B cell (primary cell): ENCODE measurements around the gene RAB3IL1. TPM values are rescaled to one million over a fixed set of nuclear protein-coding genes. Genes with fewer than 3 reads are reported as not detected.

Source experiments
- ATAC-seq: fragments of 200-7000 bp; cut with Tn5 transposase; one replicate; pipeline ENCODE4 v1.10.0; 2021; ENCODE audit warnings: low read depth, mild to moderate bottlenecking, moderate number of reproducible peaks, moderate library complexity
- CTCF ChIA-PET: fragments of 350-600 bp; sonication (Branson Sonifier 250); formaldehyde crosslinking; loops from one replicate; lab custom pipeline; 2021; ENCODE audit warnings: antibody characterized with exemption, inconsistent platforms; lab: Charles Lee
- POLR2A ChIA-PET: fragments of 350-600 bp; sonication (Branson Sonifier 250); formaldehyde crosslinking; loops from one replicate; lab custom pipeline; 2021; ENCODE audit warnings: antibody characterized with exemption; lab: Charles Lee
- DNase-seq: peaks from one replicate; pipeline ENCODE4 v3.0.0; 2013
- H2AFZ ChIP-seq: 2 replicates; pipeline ENCODE4 v1.6.1; 2012; ENCODE audit warnings: mild to moderate bottlenecking, low read depth, low read length; ENCODE audit not compliant: insufficient read depth, poor library complexity, severe bottlenecking
- H3K27ac ChIP-seq, 2 donors: 1 replicate in 1 of 2; 2 replicates in 1 of 2; pipeline ENCODE4 v1.5.1; 2012 to 2013; ENCODE audit warnings: low read length in 2 of 2, mild to moderate bottlenecking in 2 of 2, moderate library complexity in 1 of 2
- H3K27me3 ChIP-seq, 4 experiments: fragments of 200-600 bp in 1 of 4; sonication (generic) in 1 of 4; replicated peaks in 1 of 4; 1 replicate in 2 of 4; 2 replicates in 2 of 4; pipeline versions ENCODE4 v1.6.1 to v1.7.0; 2013 to 2016; ENCODE audit warnings: low read length in 3 of 4, mild to moderate bottlenecking in 2 of 4, mixed read lengths in 1 of 4, moderate library complexity in 1 of 4; ENCODE audit not compliant: insufficient read depth in 4 of 4, control insufficient read depth in 3 of 4; ENCODE audit errors: control extremely low read depth in 1 of 4
- H3K36me3 ChIP-seq, 2 experiments: replicated peaks in 1 of 2; 1 replicate in 1 of 2; 2 replicates in 1 of 2; pipeline versions ENCODE4 v1.6.1 to v1.7.1; 2013; ENCODE audit warnings: low read length in 1 of 2; ENCODE audit not compliant: insufficient read depth in 2 of 2, control insufficient read depth in 1 of 2; ENCODE audit errors: control extremely low read depth in 1 of 2, extremely low read depth in 1 of 2
- H3K4me1 ChIP-seq, 2 donors: fragments of 200-600 bp in 1 of 2; sonication (generic) in 1 of 2; 1 replicate in 1 of 2; 2 replicates in 1 of 2; pipeline versions ENCODE4 v1.5.1 to v1.6.1; 2013 to 2017; ENCODE audit warnings: low read length in 2 of 2; ENCODE audit not compliant: control insufficient read depth in 2 of 2, insufficient read depth in 2 of 2
- H3K4me2 ChIP-seq: replicated peaks from 2 replicates; pipeline ENCODE3; 2012; ENCODE audit warnings: mild to moderate bottlenecking, low read depth, low read length; ENCODE audit not compliant: poor library complexity, severe bottlenecking
- H3K4me3 ChIP-seq, 5 experiments: fragments of 200-600 bp in 1 of 5; sonication (generic) in 1 of 5; 1 replicate in 3 of 5; 2 replicates in 2 of 5; pipeline versions ENCODE4 v1.5.1 to v1.7.0; 2011 to 2016; ENCODE audit warnings: low read length in 4 of 5, mild to moderate bottlenecking in 4 of 5, low read depth in 2 of 5, control low read depth in 1 of 5, moderate library complexity in 1 of 5; ENCODE audit not compliant: insufficient read depth in 1 of 5; ENCODE audit errors: control extremely low read depth in 1 of 5, extremely low read depth in 1 of 5
- H3K79me2 ChIP-seq: fragments of 200-600 bp; sonication (generic); one replicate; pipeline ENCODE4 v1.6.0; 2016; ENCODE audit warnings: low read length; ENCODE audit not compliant: control insufficient read depth, insufficient read depth
- H3K9ac ChIP-seq: fragments of 200-600 bp; sonication (generic); 2 replicates; pipeline ENCODE4 v1.6.1; 2017; ENCODE audit warnings: mild to moderate bottlenecking, low read length, moderate library complexity
- H3K9me3 ChIP-seq, 3 donors: one replicate each; pipeline versions ENCODE4 v1.6.1 to v1.7.1; 2013; ENCODE audit warnings: low read length in 2 of 3; ENCODE audit not compliant: control insufficient read depth in 2 of 3, insufficient read depth in 1 of 3; ENCODE audit errors: control extremely low read depth in 1 of 3
- H4K20me1 ChIP-seq: 2 replicates; pipeline ENCODE4 v1.6.0; 2012; ENCODE audit warnings: mild to moderate bottlenecking, low read length; ENCODE audit not compliant: insufficient read depth, control insufficient read depth, poor library complexity, severe bottlenecking
- H3K27ac Mint-ChIP-seq: one replicate; pipeline ENCODE4 v1.8.0; 2021; ENCODE audit warnings: mixed read lengths
- H3K27me3 Mint-ChIP-seq: one replicate; pipeline ENCODE4 v1.8.0; 2021; ENCODE audit warnings: mixed read lengths
- H3K4me1 Mint-ChIP-seq: one replicate; pipeline ENCODE4 v1.8.0; 2021; ENCODE audit warnings: mixed read lengths
- H3K4me3 Mint-ChIP-seq: one replicate; pipeline ENCODE4 v1.8.0; 2021; ENCODE audit warnings: mixed read lengths
- H3K9me3 Mint-ChIP-seq: one replicate; pipeline ENCODE4 v1.8.0; 2022; ENCODE audit warnings: mixed read lengths; ENCODE audit not compliant: insufficient read depth
- EZH2 ChIP-seq: IDR thresholded peaks from 2 replicates; pipeline ENCODE4 v1.6.1; 2012; ENCODE audit warnings: borderline replicate concordance, low read depth, mild to moderate bottlenecking, moderate library complexity, low read length; ENCODE audit not compliant: insufficient read depth, poor library complexity, severe bottlenecking
- WGBS: methylation state at CpG from one replicate; pipeline ENCODE4 v1.1.5; 2013; ENCODE audit warnings: missing lambda C conversion rate; ENCODE audit not compliant: insufficient coverage; 5-methylcytosine and 5-hydroxymethylcytosine counted together
- intact Hi-C: fragments of 100-400 bp; cut with micrococcal nuclease; formaldehyde crosslinking; loops from one replicate; pipeline ENCODE4 v1.10.0; 2022
- polyA plus RNA-seq: library from polyadenylated mRNA; depleted of rRNA; stranded (reverse); fragments of >200 nt; gene quantifications from 2 replicates; pipeline ENCODE4 v1.2.3, GENCODE V29; 2012
- total RNA-seq, 2 donors: library from RNA; stranded (reverse); fragments of 120-200 nt in 1 of 2; gene quantifications; 1 replicate in 1 of 2; 2 replicates in 1 of 2; pipeline versions ENCODE4 v1.2.3 to v1.2.4, GENCODE V29; 2013 to 2022
- TF ChIP-seq, protein P1 (sequence below): fragments of 200-600 bp; IDR thresholded peaks from one replicate; pipeline ENCODE4 v1.8.0; 2022; ENCODE audit warnings: antibody characterized with exemption, mild to moderate bottlenecking

The RAB3IL1 gene
- total and polyA plus RNA-seq, 2 donors (not counting 1 experiment from before 2014, with no cell fraction given) = 0.27 TPM; not detected in 1

DNA sequence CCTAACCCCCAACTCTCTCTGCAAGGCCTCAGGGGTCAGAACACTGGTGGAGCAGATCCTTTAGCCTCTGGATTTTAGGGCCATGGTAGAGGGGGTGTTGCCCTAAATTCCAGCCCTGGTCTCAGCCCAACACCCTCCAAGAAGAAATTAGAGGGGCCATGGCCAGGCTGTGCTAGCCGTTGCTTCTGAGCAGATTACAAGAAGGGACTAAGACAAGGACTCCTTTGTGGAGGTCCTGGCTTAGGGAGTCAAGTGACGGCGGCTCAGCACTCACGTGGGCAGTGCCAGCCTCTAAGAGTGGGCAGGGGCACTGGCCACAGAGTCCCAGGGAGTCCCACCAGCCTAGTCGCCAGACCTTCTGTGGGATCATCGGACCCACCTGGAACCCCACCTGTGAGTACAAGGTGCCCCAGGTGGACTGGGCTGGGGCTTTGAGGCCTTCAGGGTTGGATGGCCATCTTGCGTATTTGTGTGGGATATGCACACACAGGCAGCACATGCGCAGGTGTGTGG lies 32.7 kb upstream of the RAB3IL1 start, which contains the start of gene BEST1:
BEST1 (plus strand) TSS at position 317 of the 513 bp plus-strand sequence. CDS start 1,456 bp downstream, outside the sequence.
- H2AFZ ChIP-seq = no peak within 1 kb of the TSS
- Mint-ChIP-seq H3K4me1 (peaks cover 12% of the 10 kb centered on the region), H3K27me3 (peaks cover 4% of the 10 kb centered on the region), H3K4me3 (no peak within 1 kb of the TSS), H3K9me3 (no peaks in the 10 kb centered on the region), H3K27ac (no peak within 1 kb of the TSS)
- H3K9me3 ChIP-seq = peaks cover 0 to 6% (median 0%) of the 10 kb centered on the region in 3 donors
- H3K36me3 ChIP-seq = no peaks in the 10 kb centered on the region
- no peaks in the 10 kb centered on the region for H3K79me2 ChIP-seq
- no peak within 1 kb of the TSS for H3K9ac ChIP-seq
- H3K4me3 ChIP-seq = no peak within 1 kb of the TSS
- H4K20me1 ChIP-seq = no peaks in the 10 kb centered on the region
- no peak within 1 kb of the TSS for H3K27ac ChIP-seq
- WGBS = 94% methylated on average over 8 of the region's 8 CpGs
- CTCF ChIA-PET = interaction anchor here (1.3 to 10.2 kb wide), 8 partner anchors 12 to 158 kb away, joined by 3 to 217 read pairs (median 78); no protein-coding TSS in a partner anchor
- intact Hi-C loops = no loop called here
- POLR2A ChIA-PET = interaction anchor here (1.3 kb wide), 1 partner anchor 18 kb away, joined by 10 read pairs; the partner anchor contains the start of gene FTH1
- peaks cover 13 to 14% of the 10 kb centered on the region in 2 donors for H3K4me1 ChIP-seq
- TF ChIP-seq, protein P1, sequence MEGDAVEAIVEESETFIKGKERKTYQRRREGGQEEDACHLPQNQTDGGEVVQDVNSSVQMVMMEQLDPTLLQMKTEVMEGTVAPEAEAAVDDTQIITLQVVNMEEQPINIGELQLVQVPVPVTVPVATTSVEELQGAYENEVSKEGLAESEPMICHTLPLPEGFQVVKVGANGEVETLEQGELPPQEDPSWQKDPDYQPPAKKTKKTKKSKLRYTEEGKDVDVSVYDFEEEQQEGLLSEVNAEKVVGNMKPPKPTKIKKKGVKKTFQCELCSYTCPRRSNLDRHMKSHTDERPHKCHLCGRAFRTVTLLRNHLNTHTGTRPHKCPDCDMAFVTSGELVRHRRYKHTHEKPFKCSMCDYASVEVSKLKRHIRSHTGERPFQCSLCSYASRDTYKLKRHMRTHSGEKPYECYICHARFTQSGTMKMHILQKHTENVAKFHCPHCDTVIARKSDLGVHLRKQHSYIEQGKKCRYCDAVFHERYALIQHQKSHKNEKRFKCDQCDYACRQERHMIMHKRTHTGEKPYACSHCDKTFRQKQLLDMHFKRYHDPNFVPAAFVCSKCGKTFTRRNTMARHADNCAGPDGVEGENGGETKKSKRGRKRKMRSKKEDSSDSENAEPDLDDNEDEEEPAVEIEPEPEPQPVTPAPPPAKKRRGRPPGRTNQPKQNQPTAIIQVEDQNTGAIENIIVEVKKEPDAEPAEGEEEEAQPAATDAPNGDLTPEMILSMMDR = no peak
- TF ChIP-seq EZH2 = no peak
- no peak within 1 kb of the TSS for H3K4me2 ChIP-seq
- DNase-seq (no peak), ATAC-seq (no peak)
- peaks cover 0 to 11% (median 6%) of the 10 kb centered on the region in 4 experiments for H3K27me3 ChIP-seq
